GM12878 (cell line): Measurements from ENCODE around the gene PKN3. TPM values are rescaled to one million over a fixed set of nuclear protein-coding genes. Genes with fewer than 3 reads are reported as not detected.

ENCODE experiments used
- BACH1 ChIP-seq: fragments of 450-650 bp; IDR thresholded peaks from 2 replicates; pipeline ENCODE4 v1.6.1; 2017; ENCODE audit warnings: mild to moderate bottlenecking, borderline replicate concordance
- CHD1 ChIP-seq: IDR thresholded peaks from 2 replicates; pipeline ENCODE4 v1.6.1; 2012; ENCODE audit warnings: low read depth, low read length, improper control_type of control experiment
- CHD4 ChIP-seq: fragments of 200-600 bp; sonication (generic); IDR thresholded peaks from 2 replicates; pipeline ENCODE4 v1.6.1; 2016; ENCODE audit warnings: mild to moderate bottlenecking
- CREB1 ChIP-seq: IDR thresholded peaks from 2 replicates; pipeline ENCODE4 v1.6.1; 2012; ENCODE audit warnings: low read depth, mild to moderate bottlenecking, inconsistent platforms
- CREM ChIP-seq: IDR thresholded peaks from 2 replicates; pipeline ENCODE4 v1.6.1; 2014; ENCODE audit warnings: antibody characterized with exemption, low read depth
- CUX1 ChIP-seq: IDR thresholded peaks from 2 replicates; pipeline ENCODE4 v1.6.1; 2012; ENCODE audit warnings: improper control_type of control experiment, low read depth, low read length; ENCODE audit not compliant: insufficient replicate concordance
- FOS ChIP-seq: IDR thresholded peaks from 3 replicates; pipeline ENCODE4 v1.6.1; 2011; ENCODE audit warnings: borderline replicate concordance; ENCODE audit not compliant: insufficient read length; ENCODE audit errors: extremely low read depth
- HDGF ChIP-seq: fragments of 450-650 bp; IDR thresholded peaks from 2 replicates; pipeline ENCODE4 v1.6.1; 2016; ENCODE audit warnings: antibody characterized with exemption
- NR2C1 ChIP-seq: fragments of 450-650 bp; IDR thresholded peaks from 2 replicates; pipeline ENCODE4 v1.6.1; 2017; ENCODE audit warnings: antibody characterized with exemption, mild to moderate bottlenecking, moderate library complexity
- PML ChIP-seq: IDR thresholded peaks from 2 replicates; pipeline ENCODE4 v1.6.1; 2012; ENCODE audit warnings: low read length, inconsistent platforms
- RB1 ChIP-seq: fragments of 450-650 bp; formaldehyde crosslinking; IDR thresholded peaks from 2 replicates; pipeline ENCODE4 v1.6.1; 2017; ENCODE audit warnings: mild to moderate bottlenecking, borderline replicate concordance
- SIN3A ChIP-seq: IDR thresholded peaks from 2 replicates; pipeline ENCODE4 v1.6.1; 2012; ENCODE audit warnings: low read depth, low read length, improper control_type of control experiment
- SIX5 ChIP-seq: IDR thresholded peaks from 2 replicates; pipeline ENCODE4 v1.6.1; 2011; ENCODE audit warnings: mild to moderate bottlenecking, low read depth, low read length, moderate library complexity; ENCODE audit not compliant: severe bottlenecking
- SMAD1 ChIP-seq: fragments of 450-650 bp; IDR thresholded peaks from 2 replicates; pipeline ENCODE4 v1.6.1; 2018; ENCODE audit warnings: mild to moderate bottlenecking, low read depth; ENCODE audit not compliant: partially characterized antibody
- SRF ChIP-seq, 2 experiments: IDR thresholded peaks; 2 replicates each; pipeline ENCODE4 v1.6.1; 2011; ENCODE audit warnings: low read depth in 2 of 2, low read length in 2 of 2, mild to moderate bottlenecking in 1 of 2, moderate library complexity in 1 of 2
- SUPT20H ChIP-seq: IDR thresholded peaks from 2 replicates; pipeline ENCODE4 v1.6.1; 2011; ENCODE audit warnings: low read depth, mild to moderate bottlenecking, low read length, moderate library complexity, borderline replicate concordance; ENCODE audit not compliant: control insufficient read depth
- TBL1XR1 ChIP-seq: IDR thresholded peaks from 2 replicates; pipeline ENCODE4 v1.6.1; 2012; ENCODE audit warnings: low read depth, low read length, improper control_type of control experiment
- polyA plus RNA-seq, 11 experiments: library from polyadenylated mRNA; depleted of rRNA in 4 of 11; unstranded in 6 of 11; stranded (reverse) in 5 of 11; fragments of >200 nt; fragmentation: Nextera tagmentation in 4 of 11; fragmentation: Illumina TruSeq in 1 of 11; extraction: Ambion mirVana in 4 of 11; extraction: Trizol in 1 of 11; gene quantifications; 1 replicate in 1 of 11; 2 replicates in 10 of 11; pipeline versions ENCODE4 v1.2.1 to v1.2.3, GENCODE V29; 2011 to 2016; ENCODE audit warnings: inconsistent platforms in 2 of 11, missing spikeins in 2 of 11, low read depth in 1 of 11
- total RNA-seq, 4 experiments: library from RNA; depleted of rRNA in 3 of 4; stranded (reverse); fragments of >200 nt in 3 of 4; fragmentation: Illumina TruSeq in 1 of 4; extraction: Trizol in 1 of 4; gene quantifications; 2 replicates each; pipeline versions ENCODE4 v1.2.1 to v1.2.3, GENCODE V29; 2013 to 2021

The PKN3 gene
- total and polyA plus RNA-seq, 10 of the 15 experiments (the other 5 are each of a cell fraction or from before 2014, with no cell fraction given), result 0.35 to 11.0 (median 3.3) TPM

GRCh38 chr9:128689820-128690683, 12.3 kb upstream of the PKN3 start (continued):
- TF ChIP-seq CREB1, result no peak
- no peak for TF ChIP-seq TBL1XR1
- TF ChIP-seq CREM, result peak; percentile 19; the same call in 1 of the 2 replicates
- no peak for TF ChIP-seq FOS
- TF ChIP-seq SRF (IDR thresholded peaks at IDR 0.05; ENCODE audit: low read depth in 2 of 2, low read length in 2 of 2), result no peak
- no peak for TF ChIP-seq CUX1
- TF ChIP-seq NR2C1, result no peak
- TF ChIP-seq CHD1, result no peak
- no peak for TF ChIP-seq PML
- TF ChIP-seq CHD4, result no peak
- TF ChIP-seq HDGF, result peak; percentile 46; the same call in 1 of the 2 replicates
- TF ChIP-seq BACH1, result peak; percentile 50; the same call in 1 of the 2 replicates
- 0 out of 2 replicates have a peak, but pooled peaks have one; percentile 36 for TF ChIP-seq SIN3A
- TF ChIP-seq SMAD1, result no peak
- TF ChIP-seq SIX5, result no peak
- TF ChIP-seq SUPT20H, result no peak
- peak; percentile 34; the same call in 1 of the 2 replicates for TF ChIP-seq RB1
